SJSA1 (cell line): ENCODE measurements around the gene HIF1AN. TPM values are rescaled to one million over a fixed set of nuclear protein-coding genes. Genes with fewer than 3 reads are reported as not detected.

Experiments used
- DNase-seq, 2 experiments: peaks; one replicate each; pipeline ENCODE4 v3.0.0-alpha.2; 2015 to 2020; ENCODE audit warnings: low spot score in 2 of 2, low read depth in 1 of 2
- H3K27ac ChIP-seq: fragments of 250-450 bp; sonication (Bioruptor Pico); 2 replicates; pipeline ENCODE4 v1.5.1; 2020; ENCODE audit warnings: mild to moderate bottlenecking, moderate library complexity
- H3K27me3 ChIP-seq: fragments of 250-450 bp; sonication (Bioruptor Pico); replicated peaks from 2 replicates; pipeline ENCODE4 v1.5.1; 2020; ENCODE audit warnings: mild to moderate bottlenecking, moderate library complexity
- H3K36me3 ChIP-seq: fragments of 250-450 bp; sonication (Bioruptor Pico); 2 replicates; pipeline ENCODE4 v1.5.1; 2020; ENCODE audit warnings: mild to moderate bottlenecking
- H3K4me1 ChIP-seq: fragments of 250-450 bp; sonication (Bioruptor Pico); replicated peaks from 2 replicates; pipeline ENCODE4 v1.6.1; 2021; ENCODE audit warnings: mild to moderate bottlenecking
- H3K4me3 ChIP-seq: fragments of 250-450 bp; sonication (Bioruptor Pico); 2 replicates; pipeline ENCODE4 v1.5.1; 2020; ENCODE audit warnings: mild to moderate bottlenecking
- H3K9me3 ChIP-seq: fragments of 250-450 bp; sonication (Bioruptor Pico); replicated peaks from 2 replicates; pipeline ENCODE4 v1.5.1; 2020; ENCODE audit warnings: mild to moderate bottlenecking
- total RNA-seq: library from RNA; depleted of rRNA; stranded (reverse); fragments of >200 nt; shearing (Covaris generic); gene quantifications from 2 replicates; pipeline ENCODE4 v1.2.3, GENCODE V29; 2014

The HIF1AN gene
- total RNA-seq, 1 experiment from 2014 or later: 9.5 TPM

DNA sequence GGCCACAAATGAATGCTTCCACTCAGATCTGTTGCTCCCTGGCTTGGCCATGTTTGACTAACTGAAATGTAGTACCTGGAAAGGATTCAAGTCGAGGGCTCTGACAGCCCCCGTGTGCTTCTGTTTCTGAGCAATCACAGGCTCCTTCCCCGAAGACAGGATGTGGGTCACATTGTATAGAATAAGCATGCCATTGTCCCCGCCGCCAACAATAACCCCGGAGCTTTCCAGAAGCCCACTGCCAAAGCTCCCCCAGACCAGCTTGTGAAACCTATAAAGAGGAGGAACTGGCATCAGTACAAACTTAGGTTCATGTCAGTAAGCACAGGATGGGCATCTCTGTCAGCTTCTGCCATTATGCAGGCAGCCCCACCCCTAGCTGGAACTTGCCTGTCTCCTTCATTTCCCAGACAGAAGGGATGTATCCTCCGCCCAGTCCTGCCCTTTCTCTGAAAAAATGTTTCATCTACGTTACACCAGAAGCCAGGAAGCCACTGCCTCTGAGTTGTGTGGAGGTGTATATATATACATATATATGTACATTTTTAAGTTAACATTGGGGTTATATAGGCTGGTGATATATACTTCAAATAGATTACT, 26.4 kb upstream of the HIF1AN start:
- no peaks in the 10 kb centered on the region for H3K9me3 ChIP-seq
- H3K4me3 ChIP-seq: no peak overlapping the region
- no peak for DNase-seq
- peaks cover 20% of the 10 kb centered on the region for H3K36me3 ChIP-seq
- H3K27ac ChIP-seq: no peak overlapping the region
- peaks cover 25% of the 10 kb centered on the region for H3K4me1 ChIP-seq
- no peaks in the 10 kb centered on the region for H3K27me3 ChIP-seq

DNA sequence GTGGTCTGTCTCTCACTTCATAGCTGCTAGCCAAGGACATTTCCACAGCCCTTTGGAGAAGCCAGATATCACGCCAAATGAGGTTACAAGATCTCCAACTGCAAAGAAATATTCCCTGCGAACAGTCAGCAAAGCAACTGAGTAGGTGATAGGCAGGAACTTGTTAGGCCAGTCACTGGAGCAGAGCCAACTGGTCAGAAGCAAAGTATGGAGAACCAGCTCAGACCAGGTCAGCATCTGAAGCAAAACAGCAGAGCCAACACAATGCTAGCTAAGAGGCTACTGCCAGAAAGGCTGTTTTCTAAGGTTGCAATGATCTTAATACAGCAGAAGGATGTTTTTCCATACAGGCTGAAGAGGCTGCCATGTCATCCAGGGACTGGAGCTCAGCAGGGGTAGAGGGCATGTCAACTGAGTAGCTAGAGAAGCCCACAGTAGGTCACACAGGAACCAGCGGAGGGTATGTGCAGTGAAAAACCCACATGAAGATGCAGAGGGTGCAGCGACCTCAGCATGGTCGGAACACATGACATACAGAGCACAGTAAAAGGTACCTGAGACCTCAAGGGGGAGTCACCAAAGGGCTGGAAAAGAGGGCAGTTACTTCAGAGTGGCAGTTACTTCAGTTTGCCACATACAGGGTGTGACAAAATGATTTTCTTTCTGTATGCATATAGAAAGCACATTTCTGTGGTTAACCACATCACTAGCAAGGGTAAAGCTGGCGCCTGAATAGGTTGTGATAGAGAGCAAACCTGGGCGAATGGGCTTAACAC, 25.0 kb upstream of the HIF1AN start:
- DNase-seq: no peak

DNA sequence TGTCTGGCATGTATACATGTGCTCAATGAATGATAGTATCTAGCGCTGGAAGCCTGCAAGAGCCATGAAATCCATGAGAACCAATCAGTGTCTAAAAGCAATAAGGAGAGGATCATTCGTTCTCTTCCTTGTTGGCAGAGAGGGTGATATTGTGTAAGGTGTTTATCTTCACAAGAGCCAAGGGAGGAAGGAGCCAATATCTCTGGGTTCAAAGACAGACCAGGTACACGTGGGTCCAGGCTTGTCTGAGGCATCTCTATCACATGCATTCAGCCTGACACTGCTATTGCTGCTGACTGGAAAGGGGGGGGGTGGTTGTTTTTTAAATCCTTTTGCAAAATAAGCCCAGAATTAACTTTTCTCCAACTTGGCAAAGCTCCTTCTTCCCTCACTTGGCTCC, 20.1 kb upstream of the HIF1AN start:
- no peaks in the 10 kb centered on the region for H3K9me3 ChIP-seq

More for the DNA sequence above, 25.0 kb upstream of the HIF1AN start:
- H3K36me3 ChIP-seq: peaks cover 15% of the 10 kb centered on the region
- no peaks in the 10 kb centered on the region for H3K27me3 ChIP-seq
- no peaks in the 10 kb centered on the region for H3K9me3 ChIP-seq
- no peak overlapping the region for H3K4me3 ChIP-seq
- H3K27ac ChIP-seq: no peak overlapping the region
- peaks cover 18% of the 10 kb centered on the region for H3K4me1 ChIP-seq

DNA sequence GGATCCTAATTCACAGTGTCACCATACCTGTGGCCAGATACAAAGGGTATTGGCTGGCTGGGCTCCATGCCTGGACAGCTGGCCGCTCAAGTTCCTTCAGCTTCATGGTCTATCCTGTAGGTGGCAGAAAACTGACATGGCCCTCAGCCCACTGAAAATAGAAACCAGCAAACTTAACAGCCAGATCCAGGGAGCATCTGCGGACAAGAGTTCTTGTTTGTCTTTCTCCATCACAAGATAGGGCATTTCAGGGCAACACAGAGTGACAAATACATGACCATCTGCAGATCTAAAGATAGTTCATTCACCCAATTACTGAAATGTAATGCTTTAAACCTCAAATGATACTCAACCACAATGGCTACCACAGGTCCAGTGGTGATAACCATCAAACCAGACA, 18.9 kb upstream of the HIF1AN start:
- no peak overlapping the region for H3K27ac ChIP-seq
- H3K36me3 ChIP-seq: peaks cover 2% of the 10 kb centered on the region; the same call in 1 of the 2 replicates
- no peak for DNase-seq
- H3K27me3 ChIP-seq: no peaks in the 10 kb centered on the region
- no peak overlapping the region for H3K4me3 ChIP-seq
- H3K9me3 ChIP-seq: no peaks in the 10 kb centered on the region
- no peaks in the 10 kb centered on the region for H3K4me1 ChIP-seq

More for the DNA sequence above, 20.1 kb upstream of the HIF1AN start:
- no peaks in the 10 kb centered on the region for H3K27me3 ChIP-seq
- no peak overlapping the region for H3K4me3 ChIP-seq
- no peak overlapping the region for H3K27ac ChIP-seq
- H3K36me3 ChIP-seq: peaks cover 4% of the 10 kb centered on the region; the same call in 1 of the 2 replicates
- no peak for DNase-seq
- no peaks in the 10 kb centered on the region for H3K4me1 ChIP-seq

DNA sequence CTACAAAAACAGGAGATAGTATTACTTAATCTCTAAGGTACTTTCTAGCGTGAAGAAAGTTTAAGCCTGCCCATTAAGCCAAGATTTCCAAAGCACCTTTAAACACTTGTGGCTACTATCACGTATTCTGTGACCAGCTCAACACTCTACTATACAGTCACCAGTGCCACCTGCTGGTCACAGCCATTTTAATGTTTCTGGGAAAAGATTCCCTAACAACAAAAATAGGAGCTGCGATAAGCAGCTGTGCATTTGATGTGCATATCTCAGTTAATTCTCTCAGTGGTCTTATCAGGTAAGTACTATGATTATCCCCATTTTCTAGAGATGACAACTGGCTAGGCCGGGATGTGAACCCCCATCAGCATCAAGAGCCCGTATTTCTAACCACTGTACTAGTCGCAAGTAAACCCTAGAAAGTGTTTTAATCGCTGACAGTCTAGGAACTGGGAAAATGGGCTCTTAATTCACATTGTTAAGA, 16.9 kb upstream of the HIF1AN start:
- H3K9me3 ChIP-seq: no peaks in the 10 kb centered on the region
- DNase-seq: peak in 1 of 2 experiments; percentile 51
- H3K4me1 ChIP-seq: no peaks in the 10 kb centered on the region
- H3K36me3 ChIP-seq: peaks cover 20% of the 10 kb centered on the region
- H3K4me3 ChIP-seq: no peak overlapping the region
- no peak overlapping the region for H3K27ac ChIP-seq
- H3K27me3 ChIP-seq: no peaks in the 10 kb centered on the region

DNA sequence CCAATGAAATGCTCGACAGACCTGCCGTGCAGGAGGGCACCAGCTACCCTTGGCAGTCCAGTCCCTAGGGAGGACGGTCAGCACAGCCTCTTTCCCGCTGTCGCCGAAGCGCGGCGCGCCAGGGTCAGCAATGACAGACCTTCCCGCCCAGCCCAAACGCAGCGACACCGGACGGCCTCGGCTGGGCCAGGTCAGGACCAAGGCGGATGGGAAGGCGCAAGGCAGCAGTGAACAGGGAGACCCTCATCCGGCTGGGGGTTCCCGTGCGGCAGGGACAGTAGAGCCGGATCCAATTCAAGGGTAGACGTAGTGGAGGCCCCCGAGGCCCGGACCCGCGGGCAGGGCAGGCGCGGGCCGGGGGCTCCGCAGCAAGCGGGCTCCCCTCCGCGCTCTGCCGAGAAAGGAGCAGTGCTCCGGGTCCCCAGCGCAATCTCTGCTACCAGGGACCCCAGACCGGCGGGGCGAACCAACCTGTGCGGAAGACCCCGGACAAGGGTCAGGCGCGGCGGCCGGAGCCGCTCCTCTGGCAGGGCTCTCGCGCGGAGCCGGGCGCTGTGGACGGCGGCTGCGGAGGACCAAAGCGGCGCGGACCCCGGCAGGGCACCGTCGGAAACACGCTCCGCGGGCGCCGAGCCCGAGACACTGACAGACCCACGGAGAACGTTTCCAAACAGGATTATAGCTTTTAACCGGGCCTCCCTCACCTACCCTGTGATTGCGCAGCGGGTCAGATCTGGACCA, 16.3 kb upstream of the HIF1AN start, which contains the start of gene SEC31B:
TSS of gene SEC31B (minus strand) at position 551 of the 741 bp plus-strand sequence. CDS start 2,909 bp downstream, outside the sequence.
- DNase-seq: no peak
- Histone ChIP-seq H3K36me3 (peaks cover 23% of the 10 kb centered on the region), H3K9me3 (no peaks in the 10 kb centered on the region), H3K4me3 (no peak within 1 kb of the TSS), H3K27ac (no peak within 1 kb of the TSS), H3K27me3 (no peaks in the 10 kb centered on the region), H3K4me1 (no peaks in the 10 kb centered on the region)

DNA sequence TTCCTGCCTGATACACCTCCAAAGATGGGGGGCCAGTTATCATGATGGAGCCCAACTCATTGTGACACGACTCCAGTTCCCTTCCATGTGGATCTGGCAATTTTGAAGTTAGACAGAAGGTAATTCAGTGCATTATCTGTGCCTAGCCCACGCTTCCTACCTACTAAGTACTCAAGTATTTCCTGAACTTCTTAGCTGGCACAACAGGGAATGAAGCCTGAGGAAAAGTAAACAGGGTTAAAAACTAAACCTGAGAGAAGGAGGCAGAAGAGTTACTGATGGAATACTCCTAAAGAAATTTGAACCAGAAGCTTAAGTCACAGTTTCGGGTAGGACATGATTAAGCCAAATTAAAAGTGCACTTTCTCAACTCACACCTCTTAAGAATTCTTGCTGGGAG, 14.9 kb upstream of the HIF1AN start:
- Histone ChIP-seq H3K4me3 (no peak overlapping the region), H3K9me3 (no peaks in the 10 kb centered on the region), H3K4me1 (no peaks in the 10 kb centered on the region), H3K27ac (no peak overlapping the region), H3K36me3 (peaks cover 30% of the 10 kb centered on the region), H3K27me3 (no peaks in the 10 kb centered on the region)
- DNase-seq: no peak

DNA sequence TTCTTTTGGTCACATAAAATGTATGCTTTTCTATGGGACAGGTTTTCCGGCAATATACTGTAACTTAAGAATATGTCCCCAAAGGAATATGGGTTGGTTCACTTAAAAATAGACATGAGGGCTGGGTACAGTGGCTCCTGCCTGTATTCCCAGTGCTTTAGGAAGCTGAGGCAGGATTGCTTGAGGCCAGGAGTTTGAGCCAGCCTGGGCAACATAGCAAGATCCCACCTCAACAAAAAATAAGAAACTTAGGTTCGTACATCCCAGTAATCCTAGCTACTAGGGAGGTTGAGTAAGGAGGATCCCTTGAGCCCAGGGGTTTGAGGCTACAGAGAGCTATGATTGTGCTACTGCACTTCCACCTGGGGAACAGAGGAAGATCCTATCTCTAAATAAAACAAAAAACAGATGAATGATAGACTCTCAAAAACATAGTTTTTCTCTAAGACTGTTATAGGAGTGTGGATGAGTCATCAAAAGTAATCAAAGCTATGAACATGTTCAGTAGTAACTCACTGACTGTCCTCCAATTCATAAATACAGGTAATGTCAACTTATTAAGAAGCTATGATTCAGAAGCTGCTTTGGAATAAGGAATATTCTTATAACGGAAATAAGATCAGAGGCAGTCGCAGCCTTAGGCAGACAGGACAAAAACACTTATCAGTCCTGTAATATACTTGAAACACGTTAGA, 13.5 kb upstream of the HIF1AN start:
- no peak overlapping the region for H3K4me3 ChIP-seq
- H3K27ac ChIP-seq: no peak overlapping the region
- no peaks in the 10 kb centered on the region for H3K27me3 ChIP-seq
- no peak for DNase-seq
- H3K36me3 ChIP-seq: peaks cover 44% of the 10 kb centered on the region
- H3K4me1 ChIP-seq: no peaks in the 10 kb centered on the region
- no peaks in the 10 kb centered on the region for H3K9me3 ChIP-seq

DNA sequence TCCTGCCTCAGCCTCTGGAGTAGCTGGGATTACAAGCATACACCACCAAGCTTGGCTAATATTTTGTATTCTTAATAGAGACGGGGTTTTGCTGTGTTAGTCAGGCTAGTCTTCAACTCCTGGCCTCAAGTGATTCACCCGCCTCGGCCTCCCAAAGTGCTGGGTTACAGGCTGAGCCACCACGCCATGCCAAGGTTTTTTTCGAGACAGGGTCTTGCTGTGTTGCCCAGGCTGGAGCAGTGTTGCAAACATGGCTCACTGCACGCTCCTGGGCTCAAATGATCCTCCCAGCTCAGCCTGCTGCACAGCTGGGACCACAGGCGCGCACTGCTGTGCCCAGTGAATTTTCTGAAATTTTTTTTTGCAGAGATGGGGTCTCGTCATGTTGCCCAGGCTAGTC, 12.8 kb upstream of the HIF1AN start:
- no peak overlapping the region for H3K27ac ChIP-seq
- H3K9me3 ChIP-seq: no peaks in the 10 kb centered on the region
- H3K36me3 ChIP-seq: peaks cover 51% of the 10 kb centered on the region
- H3K27me3 ChIP-seq: no peaks in the 10 kb centered on the region
- DNase-seq: no peak
- H3K4me3 ChIP-seq: no peak overlapping the region
- H3K4me1 ChIP-seq: no peaks in the 10 kb centered on the region

DNA sequence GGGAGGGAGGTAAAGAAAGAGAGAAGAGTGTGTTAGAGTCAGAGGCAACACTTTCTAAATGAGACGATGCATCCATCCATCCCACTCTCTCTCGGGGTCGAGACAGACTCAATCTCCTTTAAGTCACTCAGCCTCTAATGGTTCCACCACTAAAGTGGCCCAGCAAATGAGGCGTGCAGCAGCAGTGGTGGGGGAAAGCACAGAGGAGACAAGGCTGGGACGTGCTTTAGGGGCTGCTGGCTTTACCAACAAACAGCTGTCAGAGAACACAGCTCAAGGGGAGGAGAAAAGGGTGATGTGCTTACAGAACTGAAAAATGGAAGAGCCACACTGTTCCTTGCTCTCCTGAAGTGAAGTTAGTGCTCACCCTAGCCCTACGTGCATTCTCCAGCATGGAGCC, 11.5 kb upstream of the HIF1AN start:
- H3K27me3 ChIP-seq: no peaks in the 10 kb centered on the region
- DNase-seq: no peak
- peaks cover 52% of the 10 kb centered on the region for H3K36me3 ChIP-seq
- H3K27ac ChIP-seq: no peak overlapping the region
- H3K4me3 ChIP-seq: no peak overlapping the region
- H3K9me3 ChIP-seq: no peaks in the 10 kb centered on the region
- H3K4me1 ChIP-seq: peaks cover 4% of the 10 kb centered on the region; the same call in 1 of the 2 replicates

DNA sequence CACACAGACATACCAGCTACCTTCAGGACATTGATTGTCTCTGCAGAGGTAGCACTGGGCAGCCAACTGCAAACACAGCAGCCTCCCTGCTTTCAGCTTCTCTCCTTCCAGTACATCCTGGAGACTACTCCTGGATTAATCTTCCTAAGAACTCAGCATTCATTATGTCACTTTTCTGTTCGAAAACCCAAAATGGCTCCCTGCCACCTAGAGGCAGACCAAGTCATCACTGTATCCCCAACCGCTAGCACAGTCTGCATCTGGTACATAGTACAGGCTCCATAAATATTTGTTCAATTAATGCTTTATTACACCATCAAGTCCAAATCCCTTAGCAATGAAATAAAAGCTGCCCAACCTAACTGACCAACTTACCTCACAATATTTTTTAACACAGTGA, 11.1 kb upstream of the HIF1AN start:
- H3K4me1 ChIP-seq: peaks cover 4% of the 10 kb centered on the region; the same call in 1 of the 2 replicates
- no peaks in the 10 kb centered on the region for H3K27me3 ChIP-seq
- H3K27ac ChIP-seq: no peak overlapping the region
- no peak overlapping the region for H3K4me3 ChIP-seq
- H3K36me3 ChIP-seq: peaks cover 52% of the 10 kb centered on the region
- no peak for DNase-seq
- H3K9me3 ChIP-seq: no peaks in the 10 kb centered on the region

DNA sequence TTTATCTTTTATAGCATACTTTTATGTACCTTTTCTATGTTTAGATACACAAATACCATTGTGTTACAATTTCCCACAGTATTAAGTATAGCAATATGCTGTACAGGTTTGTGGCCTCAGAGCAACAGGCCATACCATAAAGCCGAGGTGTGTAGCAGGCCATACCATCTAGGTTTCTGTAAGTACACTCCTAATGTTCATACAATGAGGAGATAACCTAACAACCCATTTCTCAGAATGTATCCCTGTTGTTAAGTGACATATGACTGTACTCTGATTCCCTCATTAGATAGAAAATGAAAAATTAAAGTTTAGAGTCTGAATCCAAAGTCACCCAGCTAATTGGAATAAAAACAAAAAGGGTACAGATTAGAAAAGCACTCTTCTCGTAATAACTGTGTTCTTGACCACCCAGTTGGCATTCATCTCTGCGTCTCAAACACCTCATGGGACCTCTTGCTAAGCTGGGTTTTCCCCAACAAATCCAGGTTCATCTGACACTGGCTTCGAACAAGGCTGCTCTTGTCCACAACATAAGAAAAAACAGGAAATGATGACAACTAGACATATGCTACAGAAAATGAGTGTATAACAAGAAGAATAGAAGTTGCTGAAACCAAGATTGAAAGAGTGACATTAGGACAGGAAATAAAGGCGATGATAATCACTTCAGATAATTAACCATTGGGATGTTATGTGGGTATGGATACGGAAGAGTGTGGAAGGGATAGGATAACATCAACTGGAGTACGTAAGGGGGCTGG, 7.4 kb upstream of the HIF1AN start:
- Histone ChIP-seq H3K27me3 (no peaks in the 10 kb centered on the region), H3K36me3 (peaks cover 38% of the 10 kb centered on the region), H3K4me3 (peak overlapping the region; percentile 67), H3K9me3 (no peaks in the 10 kb centered on the region), H3K4me1 (peaks cover 12% of the 10 kb centered on the region), H3K27ac (no peak overlapping the region)
- DNase-seq: no peak
